GM12878 (cell line): Measurements from ENCODE around the gene PPFIBP1. TPM values are rescaled to one million over a fixed set of nuclear protein-coding genes. Genes with fewer than 3 reads are reported as not detected.

Experiments
- ATAC-seq: fragments of 200-7000 bp; cut with Tn5 transposase; 3 replicates; pipeline ENCODE4 v1.9.1; 2020; ENCODE audit warnings: mild to moderate bottlenecking, moderate library complexity
- BruUV-seq: library from RNA; stranded (reverse); fragments of 400-500 nt; replicated peaks from 2 replicates; lab custom pipeline; 2021; lab: Mats Ljungman, UMichigan
- CTCF ChIA-PET: fragments of 300-600 bp; sonication (Branson Sonifier 250); formaldehyde crosslinking; extraction: SDS; loops from one replicate; lab custom pipeline; 2021; ENCODE audit warnings: inconsistent platforms; lab: Yijun Ruan, JAX
- POLR2A ChIA-PET: fragments of 350-600 bp; formaldehyde crosslinking; extraction: SDS; loops from one replicate; lab custom pipeline; 2021; ENCODE audit warnings: inconsistent platforms; lab: Charles Lee
- RAD21 ChIA-PET: fragments of 300-600 bp; sonication (Branson Sonifier 250); formaldehyde crosslinking; loops from one replicate; lab custom pipeline; 2023; ENCODE audit warnings: antibody characterized with exemption; ENCODE audit not compliant: unreplicated experiment; lab: Charles Lee
- SMC1A ChIA-PET: fragments of 300-600 bp; sonication (Branson Sonifier 250); formaldehyde crosslinking; loops from one replicate; lab custom pipeline; 2023; ENCODE audit not compliant: unreplicated experiment, uncharacterized antibody; lab: Charles Lee
- DNase-seq: peaks from one replicate; pipeline ENCODE4 v3.0.0-alpha.2; 2011; ENCODE audit warnings: low read depth, low spot score
- FAIRE-seq: peaks from 3 replicates; lab custom pipeline; 2011; peaks lifted over from hg19 to GRCh38; lab: Jason Lieb, UNC
- H2AFZ ChIP-seq: 2 replicates; pipeline ENCODE4 v1.6.0; 2011; ENCODE audit warnings: low read depth, low read length, control low read depth; ENCODE audit not compliant: control insufficient read depth
- H3K27ac ChIP-seq: 2 replicates; pipeline ENCODE4 v1.5.1; 2011; ENCODE audit warnings: control low read depth; ENCODE audit not compliant: control insufficient read depth, insufficient read depth
- H3K27me3 ChIP-seq, 2 experiments: replicated peaks in 1 of 2; 2 replicates each; pipeline versions ENCODE4 v1.6.0 to v1.6.1; 2011; ENCODE audit warnings: low read length in 1 of 2; ENCODE audit not compliant: control insufficient read depth in 2 of 2, insufficient read depth in 2 of 2
- H3K36me3 ChIP-seq, 2 experiments: 2 replicates each; pipeline ENCODE4 v1.5.1; 2011; ENCODE audit warnings: low read length in 1 of 2; ENCODE audit not compliant: control insufficient read depth in 2 of 2, insufficient read depth in 2 of 2
- H3K4me1 ChIP-seq: 2 replicates; pipeline ENCODE4 v1.6.1; 2011; ENCODE audit warnings: mild to moderate bottlenecking, low read length, moderate library complexity, mixed read lengths; ENCODE audit not compliant: control insufficient read depth, insufficient read depth
- H3K4me2 ChIP-seq: 2 replicates; pipeline ENCODE4 v1.6.0; 2011; ENCODE audit warnings: control low read depth; ENCODE audit not compliant: control insufficient read depth, insufficient read depth
- H3K4me3 ChIP-seq: fragments of 200-600 bp; sonication (generic); 2 replicates; pipeline ENCODE4 v1.5.1; 2016
- H3K79me2 ChIP-seq: 2 replicates; pipeline ENCODE4 v1.6.0; 2011; ENCODE audit warnings: low read length; ENCODE audit not compliant: control insufficient read depth, insufficient read depth
- H3K9ac ChIP-seq: 2 replicates; pipeline ENCODE4 v1.8.0; 2011; ENCODE audit warnings: low read length, control low read depth, mixed read lengths; ENCODE audit not compliant: control insufficient read depth, insufficient read depth
- H3K9me3 ChIP-seq: replicated peaks from 3 replicates; pipeline ENCODE4 v1.5.1; 2011; ENCODE audit warnings: mild to moderate bottlenecking, low read length; ENCODE audit not compliant: control insufficient read depth, insufficient read depth
- H4K20me1 ChIP-seq: 2 replicates; pipeline ENCODE4 v1.6.0; 2011; ENCODE audit not compliant: control insufficient read depth, insufficient read depth
- BHLHE40 ChIP-seq, 2 experiments: fragments of 450-650 bp in 1 of 2; IDR thresholded peaks; 2 replicates each; pipeline ENCODE4 v1.6.1; 2011 to 2017; ENCODE audit warnings: low read depth in 2 of 2, borderline replicate concordance in 1 of 2, improper control_type of control experiment in 1 of 2, low read length in 1 of 2, mild to moderate bottlenecking in 1 of 2
- JUND ChIP-seq: IDR thresholded peaks from 2 replicates; pipeline ENCODE4 v1.6.1; 2012; ENCODE audit warnings: low read depth, mild to moderate bottlenecking, low read length, improper control_type of control experiment, moderate library complexity
- POU2F2 ChIP-seq: IDR thresholded peaks from 3 replicates; pipeline ENCODE4 v1.6.1; 2011; ENCODE audit warnings: low read depth, mild to moderate bottlenecking, low read length, borderline replicate concordance
- RUNX3 ChIP-seq: IDR thresholded peaks from 2 replicates; pipeline ENCODE4 v1.6.1; 2012; ENCODE audit warnings: low read length, inconsistent platforms
- TCF12 ChIP-seq: IDR thresholded peaks from 2 replicates; pipeline ENCODE4 v1.6.1; 2011; ENCODE audit warnings: low read depth, mild to moderate bottlenecking, low read length
- WGBS: methylation state at CpG from one replicate; pipeline ENCODE4 v1.1.6; 2016; ENCODE audit warnings: low lambda C conversion rate; ENCODE audit not compliant: insufficient replicate concordance, insufficient coverage; ENCODE audit errors: missing lambda C conversion rate; 5-methylcytosine and 5-hydroxymethylcytosine counted together
- in situ Hi-C: fragments of 300-500 bp; cut with MboI; formaldehyde crosslinking; loops from 9 replicates; pipeline ENCODE4 v1.14.3; 2018; ENCODE audit warnings: mixed read lengths
- intact Hi-C: fragments of 100-400 bp; cut with micrococcal nuclease; formaldehyde crosslinking; loops from one replicate; pipeline ENCODE4 v1.14.2; 2022; ENCODE audit not compliant: unreplicated experiment
- polyA plus RNA-seq, 11 experiments: library from polyadenylated mRNA; depleted of rRNA in 4 of 11; unstranded in 6 of 11; stranded (reverse) in 5 of 11; fragments of >200 nt; fragmentation: Nextera tagmentation in 4 of 11; fragmentation: Illumina TruSeq in 1 of 11; extraction: Ambion mirVana in 4 of 11; extraction: Trizol in 1 of 11; gene quantifications; 1 replicate in 1 of 11; 2 replicates in 10 of 11; pipeline versions ENCODE4 v1.2.1 to v1.2.3, GENCODE V29; 2011 to 2016; ENCODE audit warnings: inconsistent platforms in 2 of 11, missing spikeins in 2 of 11, low read depth in 1 of 11
- total RNA-seq, 4 experiments: library from RNA; depleted of rRNA in 3 of 4; stranded (reverse); fragments of >200 nt in 3 of 4; fragmentation: Illumina TruSeq in 1 of 4; extraction: Trizol in 1 of 4; gene quantifications; 2 replicates each; pipeline versions ENCODE4 v1.2.1 to v1.2.3, GENCODE V29; 2013 to 2021
- TF ChIP-seq, protein P1 (sequence below): fragments of 150-350 bp; IDR thresholded peaks from 2 replicates; pipeline ENCODE4 v1.6.1; 2014; ENCODE audit warnings: mild to moderate bottlenecking, low read depth, low read length
- TF ChIP-seq, protein P2 (sequence below): fragments of 450-650 bp; IDR thresholded peaks from 2 replicates; pipeline ENCODE4 v1.6.1; 2017; ENCODE audit warnings: mild to moderate bottlenecking

Gene PPFIBP1
- total and polyA plus RNA-seq, 10 of the 15 experiments (the other 5 are each of a cell fraction or from before 2014, with no cell fraction given): 0.47 to 7.8 (median 3.6) TPM

GRCh38 chr12:27537855-27538675 is 14.1 kb downstream of the PPFIBP1 start:
- H3K4me1 ChIP-seq: peaks cover 43% of the 10 kb centered on the region
- no peak overlapping the region for H2AFZ ChIP-seq
- in situ Hi-C loops: no loop called here
- no peak overlapping the region for H3K4me3 ChIP-seq
- no peak for ATAC-seq
- POLR2A ChIA-PET: interaction anchor here (0.7 kb wide), 1 partner anchor 96 kb away, joined by 4 read pairs; no protein-coding TSS in a partner anchor
- RAD21 ChIA-PET: interaction anchor here (1.2 to 1.8 kb wide), 2 partner anchors 14 to 15 kb away, joined by 3 to 5 read pairs; partner anchors contain the start of gene PPFIBP1
- TF ChIP-seq RUNX3 (peak; percentile 69), BHLHE40 (IDR thresholded peaks at IDR 0.05; ENCODE audit: borderline replicate concordance in 1 of 2, low read depth in 2 of 2, low read length in 1 of 2) (peak; percentile 29 to 51; a peak in 2 of 4 replicates), JUND (no peak), POU2F2 (0 out of 3 replicates have a peak, but pooled peaks have one; percentile 26)
- WGBS: 37% methylated on average over 8 of the region's 8 CpGs
- peaks cover 24% of the 10 kb centered on the region for H3K79me2 ChIP-seq
- peak overlapping the region; percentile 70 for H3K4me2 ChIP-seq
- H3K36me3 ChIP-seq: no peaks in the 10 kb centered on the region
- CTCF ChIA-PET: no interaction called here
- H4K20me1 ChIP-seq: no peaks in the 10 kb centered on the region
- DNase-seq: no peak
- no peak overlapping the region for H3K9ac ChIP-seq
- SMC1A ChIA-PET: interaction anchor here (1.3 to 2.4 kb wide), 3 partner anchors 8 to 14 kb away, joined by 4 to 6 read pairs (median 5); partner anchors contain the start of gene PPFIBP1
- no TSS peak for BruUV-seq
- no peaks in the 10 kb centered on the region; the same call in 2 of the 3 replicates for H3K9me3 ChIP-seq
- no peaks in the 10 kb centered on the region for H3K27me3 ChIP-seq
- intact Hi-C loops: no loop called here
- no peak overlapping the region for H3K27ac ChIP-seq
- peak; percentile 66 for FAIRE-seq

- DNase-seq: no peak
- no peak overlapping the region for H2AFZ ChIP-seq
- H4K20me1 ChIP-seq: no peaks in the 10 kb centered on the region
- POLR2A ChIA-PET: interaction anchor here (0.7 to 1.1 kb wide), 2 partner anchors 9 to 95 kb away, joined by 3 to 4 read pairs; no protein-coding TSS in a partner anchor
- H3K9ac ChIP-seq: no peak overlapping the region
- no peaks in the 10 kb centered on the region; the same call in 2 of the 3 replicates for H3K9me3 ChIP-seq
- 84% methylated on average over 4 of the region's 4 CpGs for WGBS
- in situ Hi-C loops: no loop called here
- peaks cover 19% of the 10 kb centered on the region for H3K79me2 ChIP-seq
- H3K4me2 ChIP-seq: no peak overlapping the region
- no peaks in the 10 kb centered on the region for H3K36me3 ChIP-seq
- SMC1A ChIA-PET: interaction anchor here (0.6 to 1.7 kb wide), 4 partner anchors 9 to 35 kb away, joined by 3 to 5 read pairs (median 4); no protein-coding TSS in a partner anchor
- peaks cover 36% of the 10 kb centered on the region for H3K4me1 ChIP-seq
- no peaks in the 10 kb centered on the region for H3K27me3 ChIP-seq
- ATAC-seq: no peak
- intact Hi-C loops: no loop called here
- no peak overlapping the region for H3K27ac ChIP-seq
- no peak for FAIRE-seq
- no TSS peak for BruUV-seq
- CTCF ChIA-PET: no interaction called here
- H3K4me3 ChIP-seq: no peak overlapping the region
- RAD21 ChIA-PET: interaction anchor here (1.2 kb wide), 1 partner anchor 16 kb away, joined by 3 read pairs; no protein-coding TSS in a partner anchor
- TF ChIP-seq, protein P1, sequence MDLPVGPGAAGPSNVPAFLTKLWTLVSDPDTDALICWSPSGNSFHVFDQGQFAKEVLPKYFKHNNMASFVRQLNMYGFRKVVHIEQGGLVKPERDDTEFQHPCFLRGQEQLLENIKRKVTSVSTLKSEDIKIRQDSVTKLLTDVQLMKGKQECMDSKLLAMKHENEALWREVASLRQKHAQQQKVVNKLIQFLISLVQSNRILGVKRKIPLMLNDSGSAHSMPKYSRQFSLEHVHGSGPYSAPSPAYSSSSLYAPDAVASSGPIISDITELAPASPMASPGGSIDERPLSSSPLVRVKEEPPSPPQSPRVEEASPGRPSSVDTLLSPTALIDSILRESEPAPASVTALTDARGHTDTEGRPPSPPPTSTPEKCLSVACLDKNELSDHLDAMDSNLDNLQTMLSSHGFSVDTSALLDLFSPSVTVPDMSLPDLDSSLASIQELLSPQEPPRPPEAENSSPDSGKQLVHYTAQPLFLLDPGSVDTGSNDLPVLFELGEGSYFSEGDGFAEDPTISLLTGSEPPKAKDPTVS: no peak
- TF ChIP-seq, protein P2, sequence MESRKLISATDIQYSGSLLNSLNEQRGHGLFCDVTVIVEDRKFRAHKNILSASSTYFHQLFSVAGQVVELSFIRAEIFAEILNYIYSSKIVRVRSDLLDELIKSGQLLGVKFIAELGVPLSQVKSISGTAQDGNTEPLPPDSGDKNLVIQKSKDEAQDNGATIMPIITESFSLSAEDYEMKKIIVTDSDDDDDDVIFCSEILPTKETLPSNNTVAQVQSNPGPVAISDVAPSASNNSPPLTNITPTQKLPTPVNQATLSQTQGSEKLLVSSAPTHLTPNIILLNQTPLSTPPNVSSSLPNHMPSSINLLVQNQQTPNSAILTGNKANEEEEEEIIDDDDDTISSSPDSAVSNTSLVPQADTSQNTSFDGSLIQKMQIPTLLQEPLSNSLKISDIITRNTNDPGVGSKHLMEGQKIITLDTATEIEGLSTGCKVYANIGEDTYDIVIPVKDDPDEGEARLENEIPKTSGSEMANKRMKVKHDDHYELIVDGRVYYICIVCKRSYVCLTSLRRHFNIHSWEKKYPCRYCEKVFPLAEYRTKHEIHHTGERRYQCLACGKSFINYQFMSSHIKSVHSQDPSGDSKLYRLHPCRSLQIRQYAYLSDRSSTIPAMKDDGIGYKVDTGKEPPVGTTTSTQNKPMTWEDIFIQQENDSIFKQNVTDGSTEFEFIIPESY: no peak
- TF ChIP-seq TCF12 (no peak), POU2F2 (no peak)
Observed at GRCh38 chr12:27539191-27539631, 15.2 kb downstream of the PPFIBP1 start.
